Left ventricle myocardium superior (tissue), 1 donor: ENCODE measurements around the gene ZNF474. TPM values are rescaled to one million over a fixed set of nuclear protein-coding genes. Genes with fewer than 3 reads are reported as not detected.
A peak's percentile ranks its signal among the peaks of the same experiment; 100 is the strongest.

Source experiments
- ATAC-seq: fragments of 200-7000 bp; cut with Tn5 transposase; one replicate; pipeline ENCODE4 v1.9.1; 2020; ENCODE audit warnings: mild to moderate bottlenecking, moderate library complexity
- DNase-seq: peaks from one replicate; pipeline ENCODE4 v3.0.0-alpha.2; 2020
- intact Hi-C: fragments of 100-400 bp; cut with micrococcal nuclease; formaldehyde crosslinking; loops from one replicate; pipeline ENCODE4 v1.11.0; 2022
- total RNA-seq: library from RNA; stranded (reverse); fragmentation: NEBNext Ultra II Directional; extraction: Animal tissue kit (Norgen Biotek cat#: 25700); gene quantifications from one replicate; pipeline ENCODE4 v1.2.1, GENCODE V29; 2021
- donor health status: DM: no; HTN: yes; CAD: no; lungs with severe emphysema.

The ZNF474 gene
- total RNA-seq, 1 donor from 2014 or later = not detected

DNA sequence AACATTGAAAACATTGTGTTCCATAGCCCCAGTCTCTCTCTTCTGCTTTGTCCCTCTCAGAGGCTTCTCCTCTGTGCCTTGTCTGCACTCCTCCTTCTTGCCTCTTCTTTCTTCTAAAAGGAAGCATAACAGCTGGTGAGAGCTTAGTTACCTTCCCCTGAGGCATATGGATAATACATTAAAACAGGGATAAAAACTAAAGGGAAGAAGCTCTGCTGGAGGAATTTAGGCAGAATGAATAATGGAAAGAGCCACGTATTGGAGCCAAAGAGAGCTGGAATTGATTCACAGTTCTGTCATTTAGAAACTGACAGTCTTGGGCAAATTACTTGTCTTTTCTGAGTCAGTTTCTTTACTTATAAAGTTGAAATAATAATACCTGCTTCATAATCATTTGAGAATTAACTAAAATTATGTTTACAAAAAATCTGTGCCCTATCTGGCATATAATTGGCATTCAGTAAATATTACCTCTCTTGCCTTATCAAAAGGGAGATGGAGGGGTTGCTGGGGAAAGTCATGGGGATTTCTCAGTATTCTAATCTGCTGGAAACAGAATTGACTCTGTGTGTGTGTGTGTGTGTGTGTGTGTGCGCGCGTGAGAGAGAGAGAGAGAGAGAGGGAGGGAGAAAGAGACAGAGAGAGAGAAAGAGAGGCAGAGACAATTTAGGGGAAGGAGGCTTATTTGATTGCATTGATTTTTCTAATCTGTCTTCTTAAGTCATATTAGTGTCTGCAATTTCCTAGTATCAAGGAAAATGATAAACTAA lies 20.2 kb downstream of the ZNF474 start:
- DNase-seq (no peak), ATAC-seq (no peak)
- intact Hi-C loops = no loop called here

DNA sequence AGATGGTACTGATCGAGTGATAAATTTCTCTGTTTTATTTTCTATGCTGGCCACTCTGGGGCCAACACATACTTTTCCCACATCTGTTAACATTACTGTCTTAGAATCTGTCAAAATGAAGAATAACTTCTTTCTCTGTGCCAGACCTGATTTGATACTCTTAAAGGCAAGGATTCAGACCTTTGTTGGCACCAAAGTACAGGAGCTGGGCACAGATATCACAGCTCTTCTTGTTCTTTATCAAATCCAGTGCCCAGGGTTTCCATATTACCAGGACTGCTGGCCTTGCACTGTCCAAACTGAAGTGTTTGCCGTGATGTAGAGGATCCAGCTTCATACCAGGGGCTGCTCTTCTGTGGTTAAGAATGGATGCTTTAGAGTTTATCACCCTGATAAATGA lies 20.9 kb downstream of the ZNF474 start:
- DNase-seq (no peak), ATAC-seq (no peak)
- intact Hi-C loops = no loop called here

GRCh38 chr5:122151640-122152039 lies 22.3 kb downstream of the ZNF474 start:
- DNase-seq = no peak
- no peak for ATAC-seq
- intact Hi-C loops = no loop called here

- intact Hi-C loops = no loop called here
- no peak for DNase-seq
- ATAC-seq = no peak
These were observed 23.0 kb downstream of the ZNF474 start for GRCh38 chr5:122152266-122152900.

- ATAC-seq = no peak
These were observed 23.9 kb downstream of the ZNF474 start for GRCh38 chr5:122153230-122153629.

DNA sequence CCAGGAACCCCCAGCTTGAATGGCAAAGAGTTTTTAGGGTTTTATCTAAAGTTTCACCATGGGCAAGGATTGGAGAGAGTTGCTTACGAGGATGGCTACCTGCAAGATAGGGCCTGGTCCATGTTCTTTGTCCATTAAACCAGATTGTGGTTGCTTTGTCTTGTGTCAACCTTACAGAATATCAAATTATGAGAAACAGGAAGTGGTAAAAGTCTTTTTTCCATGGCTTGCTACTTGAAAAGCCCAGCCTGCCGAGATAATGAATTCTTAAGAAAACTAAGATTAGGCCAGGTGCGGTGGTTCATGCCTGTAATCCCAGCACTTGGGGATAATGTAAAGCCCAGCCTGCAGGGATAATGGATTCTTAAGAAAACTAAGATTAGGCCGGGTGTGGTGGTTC lies 24.4 kb downstream of the ZNF474 start:
- intact Hi-C loops = no loop called here
- no peak for ATAC-seq
- DNase-seq = no peak

More at GRCh38 chr5:122153230-122153629, 23.9 kb downstream of the ZNF474 start:
- DNase-seq = no peak
- intact Hi-C loops = no loop called here

DNA sequence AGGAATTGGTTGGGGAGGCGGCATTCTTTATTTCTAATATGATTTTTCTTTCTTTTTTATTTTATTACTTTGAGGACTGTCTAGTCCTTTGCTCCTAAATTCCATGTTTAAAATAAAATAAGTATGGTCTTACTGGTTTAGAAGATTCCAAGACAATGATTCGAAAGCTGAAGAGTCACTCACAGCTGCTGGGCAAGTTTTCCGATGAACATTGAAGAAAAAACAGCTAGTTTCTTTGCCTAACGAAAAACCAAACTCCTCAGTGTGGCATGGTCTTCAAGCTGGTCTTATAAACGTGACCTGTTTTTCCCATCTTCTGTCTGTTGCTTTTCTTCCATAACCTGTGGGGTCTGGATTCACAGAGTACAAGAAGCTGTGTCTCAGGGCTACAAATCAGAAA lies 25.1 kb downstream of the ZNF474 start:
- intact Hi-C loops = no loop called here
- DNase-seq (no peak), ATAC-seq (no peak)

DNA sequence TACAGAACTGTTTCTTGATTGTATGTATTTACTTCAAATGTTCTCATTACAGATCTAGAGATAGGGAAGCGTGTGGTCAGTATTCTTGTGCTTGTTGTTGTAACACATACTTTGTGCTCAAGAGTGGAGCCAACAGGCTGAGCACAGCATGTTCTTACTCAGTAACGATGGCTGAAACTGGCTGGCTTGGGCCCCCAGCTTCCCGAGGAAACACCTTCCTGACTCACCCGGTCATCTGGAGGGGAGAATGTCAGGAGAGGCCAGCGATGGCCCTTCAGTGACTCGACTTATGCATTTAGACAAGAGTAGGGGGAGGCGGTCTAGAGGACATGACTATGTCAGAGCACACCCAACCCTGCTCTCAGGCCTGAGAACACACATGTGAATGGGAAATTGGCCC lies 25.6 kb downstream of the ZNF474 start:
- no peak for DNase-seq
- intact Hi-C loops = no loop called here
- ATAC-seq = no peak

- intact Hi-C loops = no loop called here
- DNase-seq = no peak
- ATAC-seq = no peak
These were observed 26.2 kb downstream of the ZNF474 start for GRCh38 chr5:122155546-122155945.

- ATAC-seq (no peak), DNase-seq (no peak)
- intact Hi-C loops = no loop called here
These were observed 27.5 kb downstream of the ZNF474 start for GRCh38 chr5:122156724-122157325.

DNA sequence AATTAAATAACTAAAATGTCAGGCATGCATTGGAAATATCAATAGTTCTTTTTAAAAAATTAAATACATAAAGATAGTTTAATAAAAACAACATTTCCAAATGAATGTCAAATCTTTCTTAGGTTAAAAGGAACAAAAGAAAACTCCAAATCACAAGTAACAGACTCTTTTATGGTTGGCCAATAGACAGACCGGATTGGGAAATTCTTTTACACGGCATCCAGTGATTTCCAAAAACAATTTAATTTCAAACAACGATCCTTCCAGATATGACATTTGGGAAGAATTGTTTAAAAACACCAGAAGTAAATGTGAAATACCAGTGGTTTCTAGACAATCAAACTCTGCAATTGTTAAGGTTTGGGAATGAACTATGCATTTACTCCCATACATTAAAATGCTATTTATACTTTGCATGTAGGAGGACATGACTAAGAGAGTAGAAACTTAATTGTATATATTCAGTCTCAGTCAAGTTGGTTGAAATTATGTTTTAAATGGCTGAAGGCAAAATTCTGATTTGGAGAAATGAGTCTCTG lies 32.8 kb downstream of the ZNF474 start:
- no peak for ATAC-seq
- intact Hi-C loops = no loop called here
- no peak for DNase-seq

GRCh38 chr5:122163121-122164069 lies 34.0 kb downstream of the ZNF474 start:
- ATAC-seq = peak; percentile 82
- DNase-seq = no peak
- intact Hi-C loops = no loop called here

GRCh38 chr5:122164070-122164435 lies 34.7 kb downstream of the ZNF474 start:
- DNase-seq (no peak), ATAC-seq (no peak)
- intact Hi-C loops = no loop called here

DNA sequence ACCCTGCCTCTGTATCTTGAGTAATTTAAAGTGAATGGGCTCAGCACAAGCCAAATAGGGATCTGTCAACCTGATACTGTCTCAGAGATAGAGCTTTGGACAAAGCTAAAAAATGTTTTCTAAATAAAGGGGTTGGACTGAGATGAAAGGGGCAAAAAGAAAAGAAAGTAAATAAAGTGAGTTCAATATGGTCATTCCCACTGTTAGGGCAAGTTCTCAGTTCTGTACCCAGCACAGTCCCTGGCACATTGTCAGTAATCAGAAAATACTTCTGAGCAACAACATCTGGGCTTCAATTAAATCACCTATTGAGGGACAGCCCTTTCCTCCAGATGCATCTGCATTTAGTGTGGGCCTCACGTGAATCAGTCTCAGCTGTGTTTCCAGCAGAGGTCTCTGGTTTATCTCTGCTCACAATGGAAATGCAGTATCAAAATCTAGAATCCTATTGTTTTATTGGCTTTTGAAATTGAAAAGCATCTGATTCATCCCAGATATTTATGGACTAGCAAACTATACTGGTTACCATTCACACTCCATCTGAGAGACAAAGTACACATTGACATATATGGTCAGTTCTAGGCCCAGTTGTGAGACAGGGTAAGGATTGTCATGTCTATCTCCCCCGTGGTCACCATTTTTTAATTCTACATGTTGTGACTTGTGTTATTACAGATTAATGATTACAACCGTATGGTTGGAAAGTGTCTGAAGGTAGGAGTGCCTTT lies 35.6 kb downstream of the ZNF474 start:
- intact Hi-C loops = no loop called here
- DNase-seq (no peak), ATAC-seq (no peak)

DNA sequence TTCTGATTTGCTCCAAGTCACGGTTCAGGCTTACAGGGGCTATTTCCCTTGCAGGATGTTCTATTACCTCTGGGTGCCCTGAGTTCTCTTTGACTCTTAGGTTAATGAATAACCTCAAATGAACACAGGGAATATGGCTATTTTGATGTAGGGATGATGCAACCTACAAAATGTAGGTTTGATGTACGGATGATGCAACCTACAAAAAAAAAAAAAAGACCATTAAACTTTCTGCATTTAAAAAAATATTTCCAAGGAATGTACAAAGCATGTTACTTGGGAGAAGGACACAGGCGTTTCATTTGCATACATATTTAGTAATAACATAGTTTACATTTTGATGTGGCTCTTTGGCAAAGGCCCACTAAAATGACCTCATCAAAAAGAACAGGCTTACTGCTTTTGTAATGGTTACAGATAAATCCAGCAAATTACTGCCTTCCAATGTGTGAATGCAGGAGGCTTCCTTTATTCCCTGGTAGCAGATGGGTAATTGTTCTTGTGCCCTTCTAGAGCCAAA lies 36.3 kb downstream of the ZNF474 start:
- no peak for ATAC-seq
- intact Hi-C loops = no loop called here
- DNase-seq = no peak

- intact Hi-C loops = no loop called here
- DNase-seq (no peak), ATAC-seq (no peak)
These were observed 40.2 kb downstream of the ZNF474 start for GRCh38 chr5:122169350-122170103.

DNA sequence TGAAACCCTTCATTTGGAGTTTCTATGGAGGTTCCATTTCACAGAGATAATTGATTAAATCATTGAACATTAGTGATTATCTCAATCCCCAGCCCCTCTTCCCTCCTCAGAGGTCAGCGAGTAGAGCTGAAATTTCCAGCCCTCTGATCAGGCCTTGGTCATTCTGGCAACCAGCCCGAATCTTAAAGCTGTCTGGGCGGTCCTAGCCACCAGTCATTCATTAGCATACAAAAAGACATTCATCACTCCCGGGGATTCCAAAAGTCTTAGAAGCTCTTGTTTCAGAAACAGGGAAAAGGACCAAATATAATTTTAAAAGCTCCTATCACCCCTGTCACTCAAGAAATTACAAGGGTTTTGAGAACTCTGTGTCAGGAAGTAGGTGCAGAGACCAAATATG lies 41.3 kb downstream of the ZNF474 start:
- DNase-seq (no peak), ATAC-seq (no peak)
- intact Hi-C loops = no loop called here

DNA sequence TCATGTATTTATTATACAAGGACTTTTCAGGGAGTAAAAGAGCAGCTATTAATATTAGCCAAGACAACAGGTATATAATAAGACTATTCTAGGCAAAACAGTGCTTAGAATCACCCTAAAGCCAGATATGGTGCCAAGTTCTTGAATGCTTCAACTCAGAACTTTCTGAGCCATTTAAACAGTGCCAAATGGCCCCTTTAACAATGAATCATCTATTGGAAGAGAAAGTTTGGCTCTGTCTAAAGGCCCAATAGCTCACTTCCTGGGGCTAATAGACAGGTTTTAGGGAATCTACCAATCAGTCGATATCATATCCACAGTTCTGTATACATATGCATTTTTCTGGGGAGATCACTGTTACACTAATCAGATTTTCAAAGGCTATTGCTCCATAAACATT lies 42.9 kb downstream of the ZNF474 start:
- no peak for DNase-seq
- intact Hi-C loops = no loop called here
- no peak for ATAC-seq
